Esophagus muscularis mucosa (tissue), 4 donors: ENCODE data around the gene ETFRF1. TPM values are rescaled to one million over a fixed set of nuclear protein-coding genes. Genes with fewer than 3 reads are reported as not detected.

ENCODE experiments used
- DNase-seq: peaks from one replicate; pipeline ENCODE4 v3.0.0-alpha.2; 2017; ENCODE audit errors: extremely low spot score
- H3K27ac ChIP-seq, 4 donors: fragments of 200-600 bp; sonication (generic); replicated peaks in 1 of 4; 1 replicate in 3 of 4; 2 replicates in 1 of 4; pipeline ENCODE4 v1.5.1; 2016 to 2019; ENCODE audit warnings: mild to moderate bottlenecking in 1 of 4
- H3K27me3 ChIP-seq, 4 donors: fragments of 200-600 bp; sonication (generic); one replicate each; pipeline versions ENCODE4 v1.5.1 to v1.6.0; 2016 to 2019
- H3K36me3 ChIP-seq, 4 donors: fragments of 200-600 bp; sonication (generic); one replicate each; pipeline ENCODE4 v1.5.1; 2016 to 2019
- H3K4me1 ChIP-seq, 4 donors: fragments of 200-600 bp; sonication (generic); one replicate each; pipeline ENCODE4 v1.5.1; 2016 to 2019
- H3K4me3 ChIP-seq, 4 donors: fragments of 200-600 bp; sonication (generic); 1 replicate in 2 of 4; 2 replicates in 2 of 4; pipeline ENCODE4 v1.5.1; 2016 to 2019; ENCODE audit warnings: mild to moderate bottlenecking in 4 of 4, moderate library complexity in 1 of 4
- H3K9me3 ChIP-seq, 4 donors: fragments of 200-600 bp; sonication (generic); 1 replicate in 3 of 4; 2 replicates in 1 of 4; pipeline ENCODE4 v1.5.1; 2016 to 2019
- CTCF ChIP-seq, 3 experiments: fragments of 200-600 bp in 2 of 3; fragments of 450-650 bp in 1 of 3; sonication (generic) in 2 of 3; IDR thresholded peaks; one replicate each; pipeline ENCODE4 v1.5.1; 2017 to 2019; ENCODE audit warnings: antibody characterized with exemption in 3 of 3, mild to moderate bottlenecking in 2 of 3, moderate library complexity in 1 of 3
- EP300 ChIP-seq: sonication (generic); formaldehyde crosslinking; IDR thresholded peaks from one replicate; pipeline ENCODE4 v1.6.1; 2017; ENCODE audit warnings: antibody characterized with exemption
- POLR2A ChIP-seq: fragments of 450-650 bp; IDR thresholded peaks from one replicate; pipeline ENCODE4 v1.6.1; 2017; ENCODE audit warnings: antibody characterized with exemption, moderate library complexity, mild to moderate bottlenecking, low read depth
- POLR2AphosphoS5 ChIP-seq, 2 donors: sonication (generic); formaldehyde crosslinking; IDR thresholded peaks; one replicate each; pipeline ENCODE4 v1.6.1; 2017; ENCODE audit warnings: antibody characterized with exemption in 2 of 2
- WGBS: methylation state at CpG from one replicate; pipeline ENCODE4 v1.1.5; 2018; 5-methylcytosine and 5-hydroxymethylcytosine counted together
- intact Hi-C: fragments of 100-400 bp; cut with DNase I; formaldehyde crosslinking; loops from one replicate; pipeline ENCODE4 v1.15.1; 2023
- total RNA-seq, 4 donors: library from RNA; depleted of rRNA; stranded (reverse); fragments of >200 nt; gene quantifications; one replicate each; pipeline versions ENCODE4 v1.1.0 to v1.2.1, GENCODE V29; 2016

ETFRF1 gene
- total RNA-seq, 4 donors from 2014 or later = 26.4 to 61.9 (median 40.3) TPM

- no peak for TF ChIP-seq POLR2A
- TF ChIP-seq POLR2AphosphoS5 (IDR thresholded peaks at IDR 0.05) = peak in 1 of 2 donors; percentile 48
- TF ChIP-seq EP300 = no peak
- peak; percentile 56 to 71 (median 67) for TF ChIP-seq CTCF (IDR thresholded peaks at IDR 0.05)
- 41% methylated on average over 6 of the region's 6 CpGs for WGBS
- no peaks in the 10 kb centered on the region for H3K27me3 ChIP-seq
- peaks cover 0 to 23% (median 21%) of the 10 kb centered on the region in 4 donors for H3K4me1 ChIP-seq
- peak overlapping the region in 3 of 4 donors; percentile 51 to 61 (median 58) for H3K27ac ChIP-seq
- H3K36me3 ChIP-seq = peaks cover 0 to 9% (median 0%) of the 10 kb centered on the region in 4 donors
- no peak for DNase-seq
- H3K9me3 ChIP-seq = no peaks in the 10 kb centered on the region
- no peak overlapping the region for H3K4me3 ChIP-seq
- intact Hi-C loops = no loop called here
Observed at GRCh38 chr12:25241167-25242020, 46.4 kb downstream of the ETFRF1 start.

GRCh38 chr12:25242981-25243679, 48.1 kb downstream of the ETFRF1 start:
- Histone ChIP-seq H3K36me3 (peaks cover 0 to 4% (median 0%) of the 10 kb centered on the region in 4 donors), H3K4me1 (peaks cover 0 to 28% (median 25%) of the 10 kb centered on the region in 4 donors), H3K27me3 (no peaks in the 10 kb centered on the region), H3K9me3 (no peaks in the 10 kb centered on the region), H3K27ac (peak overlapping the region in 1 of 4 donors; percentile 19), H3K4me3 (no peak overlapping the region)
- DNase-seq = no peak
- TF ChIP-seq CTCF (IDR thresholded peaks at IDR 0.05) (no peak), POLR2AphosphoS5 (IDR thresholded peaks at IDR 0.05) (no peak), EP300 (no peak), POLR2A (no peak)
- whole genome bisulfite sequencing = 76% methylated on average over 5 of the region's 5 CpGs
- intact Hi-C loops = no loop called here

DNA sequence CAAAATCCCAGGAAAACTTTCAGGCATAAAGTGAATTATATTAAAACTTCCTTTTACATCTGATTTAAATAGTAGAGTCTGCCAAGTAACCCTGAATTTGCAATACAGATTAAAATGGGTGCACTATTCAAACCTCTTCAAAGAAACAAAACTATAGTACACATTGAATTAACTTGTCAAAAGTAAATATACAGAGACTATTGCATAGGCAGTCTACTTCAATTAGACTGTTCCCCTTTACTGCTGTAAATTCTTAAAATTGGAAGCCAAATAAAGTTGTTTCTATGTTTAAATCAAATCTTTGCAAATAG, 48.6 kb downstream of the ETFRF1 start:
- no peak for TF ChIP-seq EP300
- no peak for TF ChIP-seq CTCF (IDR thresholded peaks at IDR 0.05)
- no peak for TF ChIP-seq POLR2AphosphoS5 (IDR thresholded peaks at IDR 0.05)
- no peaks in the 10 kb centered on the region for H3K9me3 ChIP-seq
- peaks cover 0 to 4% (median 0%) of the 10 kb centered on the region in 4 donors for H3K36me3 ChIP-seq
- DNase-seq = no peak
- H3K27me3 ChIP-seq = no peaks in the 10 kb centered on the region
- peaks cover under 1 to 33% (median 30%) of the 10 kb centered on the region in 4 donors for H3K4me1 ChIP-seq
- no peak overlapping the region for H3K4me3 ChIP-seq
- H3K27ac ChIP-seq = peak overlapping the region in 1 of 4 donors; percentile 19
- intact Hi-C loops = no loop called here

DNA sequence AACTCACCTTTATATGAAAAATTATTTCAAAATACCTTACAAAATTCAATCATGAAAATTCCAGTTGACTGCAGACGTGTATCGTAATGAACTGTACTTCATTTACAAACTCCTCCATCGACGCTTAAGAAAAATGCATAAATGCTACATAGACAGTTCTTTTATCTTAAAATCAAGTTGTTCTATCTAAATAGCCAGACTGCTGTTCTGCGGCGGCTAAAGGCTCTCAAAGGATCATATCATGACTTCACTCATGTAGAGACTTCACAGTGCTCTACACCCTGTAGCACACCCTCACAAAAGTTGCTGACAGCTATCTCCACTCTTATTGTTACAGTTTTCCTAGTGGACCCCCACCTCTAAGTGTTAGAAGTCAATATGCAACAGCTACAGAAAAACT, 50.5 kb downstream of the ETFRF1 start:
- Histone ChIP-seq H3K27ac (no peak overlapping the region), H3K9me3 (no peaks in the 10 kb centered on the region), H3K36me3 (peaks cover 0 to 4% (median 0%) of the 10 kb centered on the region in 4 donors), H3K27me3 (no peaks in the 10 kb centered on the region), H3K4me3 (no peak overlapping the region), H3K4me1 (peaks cover 8 to 47% (median 41%) of the 10 kb centered on the region in 4 donors)
- WGBS = 95% methylated on average over 6 of the region's 6 CpGs
- intact Hi-C loops = no loop called here
- TF ChIP-seq EP300 = no peak
- no peak for TF ChIP-seq POLR2A
- no peak for TF ChIP-seq CTCF (IDR thresholded peaks at IDR 0.05)
- TF ChIP-seq POLR2AphosphoS5 (IDR thresholded peaks at IDR 0.05) = no peak
- no peak for DNase-seq
